Measurements from ENCODE around the gene MYL10.
A peak's percentile ranks its signal among the peaks of the same experiment; 100 is the strongest.

MYL10 gene

GRCh38 chr7:101626069-101626671 lies 2.9 kb downstream of the MYL10 start:
- Histone ChIP-seq H3F3A (ENCODE audit: control insufficient read depth, insufficient read depth) (no peaks in the 10 kb centered on the region), H3K4me2 (ENCODE audit: low read length) (no peak overlapping the region), H3K36me3 (ENCODE audit: control insufficient read depth, low read length) (no peaks in the 10 kb centered on the region), H3K4me3 (ENCODE audit: low read length) (no peak overlapping the region), H3K27me3 (ENCODE audit: control insufficient read depth, low read length) (peaks cover 33% of the 10 kb centered on the region), H3K9me3 (ENCODE audit: control insufficient read depth, insufficient read depth, low read length) (no peaks in the 10 kb centered on the region), H3K4me1 (ENCODE audit: control insufficient read depth, low read length) (0 out of 2 replicates have a peak, but pooled peaks cover 5% of the 10 kb centered on the region), H3K79me2 (ENCODE audit: control insufficient read depth, low read length) (no peaks in the 10 kb centered on the region), H3K9me2 (replicated peaks; ENCODE audit: control insufficient read depth, low read length) (no peaks in the 10 kb centered on the region), H4K20me1 (ENCODE audit: control insufficient read depth, insufficient read depth, low read depth, low read length) (no peaks in the 10 kb centered on the region), H3K27ac (ENCODE audit: low read depth, low read length) (no peak overlapping the region)
- TF ChIP-seq EZH2phosphoT487 (IDR thresholded peaks at IDR 0.05; ENCODE audit: borderline replicate concordance, low read length) (no peak), CTCF (IDR thresholded peaks at IDR 0.05; ENCODE audit: low read depth, low read length, poor library complexity, severe bottlenecking) (no peak)

GRCh38 chr7:101625031-101625791 lies 3.9 kb downstream of the MYL10 start:
- Histone ChIP-seq H3K27me3 (ENCODE audit: control insufficient read depth, low read length) (peaks cover 33% of the 10 kb centered on the region), H3K4me3 (ENCODE audit: low read length) (no peak overlapping the region), H3F3A (ENCODE audit: control insufficient read depth, insufficient read depth) (no peaks in the 10 kb centered on the region), H4K20me1 (ENCODE audit: control insufficient read depth, insufficient read depth, low read depth, low read length) (no peaks in the 10 kb centered on the region), H3K9me3 (ENCODE audit: control insufficient read depth, insufficient read depth, low read length) (no peaks in the 10 kb centered on the region), H3K36me3 (ENCODE audit: control insufficient read depth, low read length) (no peaks in the 10 kb centered on the region), H3K4me1 (ENCODE audit: control insufficient read depth, low read length) (0 out of 2 replicates have a peak, but pooled peaks cover 5% of the 10 kb centered on the region), H3K27ac (ENCODE audit: low read depth, low read length) (no peak overlapping the region), H3K4me2 (ENCODE audit: low read length) (no peak overlapping the region), H3K79me2 (ENCODE audit: control insufficient read depth, low read length) (no peaks in the 10 kb centered on the region), H3K9me2 (replicated peaks; ENCODE audit: control insufficient read depth, low read length) (no peaks in the 10 kb centered on the region)
- TF ChIP-seq EZH2phosphoT487 (IDR thresholded peaks at IDR 0.05; ENCODE audit: borderline replicate concordance, low read length) = no peak
- peak; percentile 40 for TF ChIP-seq CTCF (IDR thresholded peaks at IDR 0.05; ENCODE audit: low read depth, low read length, poor library complexity, severe bottlenecking)

GRCh38 chr7:101624246-101625001 lies 4.7 kb downstream of the MYL10 start:
- H4K20me1 ChIP-seq (ENCODE audit: control insufficient read depth, insufficient read depth, low read depth, low read length) = no peaks in the 10 kb centered on the region
- no peaks in the 10 kb centered on the region for H3K79me2 ChIP-seq (ENCODE audit: control insufficient read depth, low read length)
- H3K36me3 ChIP-seq (ENCODE audit: control insufficient read depth, low read length) = no peaks in the 10 kb centered on the region
- no peaks in the 10 kb centered on the region for H3K9me2 ChIP-seq (replicated peaks; ENCODE audit: control insufficient read depth, low read length)
- H3K4me3 ChIP-seq (ENCODE audit: low read length) = no peak overlapping the region
- H3F3A ChIP-seq (ENCODE audit: control insufficient read depth, insufficient read depth) = no peaks in the 10 kb centered on the region
- H3K27me3 ChIP-seq (ENCODE audit: control insufficient read depth, low read length) = peaks cover 33% of the 10 kb centered on the region
- H3K4me1 ChIP-seq (ENCODE audit: control insufficient read depth, low read length) = 0 out of 2 replicates have a peak, but pooled peaks cover 5% of the 10 kb centered on the region
- no peak overlapping the region for H3K4me2 ChIP-seq (ENCODE audit: low read length)
- H3K9me3 ChIP-seq (ENCODE audit: control insufficient read depth, insufficient read depth, low read length) = no peaks in the 10 kb centered on the region
- TF ChIP-seq CTCF (IDR thresholded peaks at IDR 0.05; ENCODE audit: low read depth, low read length, poor library complexity, severe bottlenecking) (no peak), EZH2phosphoT487 (IDR thresholded peaks at IDR 0.05; ENCODE audit: borderline replicate concordance, low read length) (no peak)
- no peak overlapping the region for H3K27ac ChIP-seq (ENCODE audit: low read depth, low read length)
